SJSA1 (cell line): ENCODE results near the gene SELP. TPM values are rescaled to one million over a fixed set of nuclear protein-coding genes. Genes with fewer than 3 reads are reported as not detected.

Experiments used
- DNase-seq, 2 experiments: peaks; one replicate each; pipeline ENCODE4 v3.0.0-alpha.2; 2015 to 2020; ENCODE audit warnings: low spot score in 2 of 2, low read depth in 1 of 2
- H3K27ac ChIP-seq: fragments of 250-450 bp; sonication (Bioruptor Pico); 2 replicates; pipeline ENCODE4 v1.5.1; 2020; ENCODE audit warnings: mild to moderate bottlenecking, moderate library complexity
- H3K27me3 ChIP-seq: fragments of 250-450 bp; sonication (Bioruptor Pico); replicated peaks from 2 replicates; pipeline ENCODE4 v1.5.1; 2020; ENCODE audit warnings: mild to moderate bottlenecking, moderate library complexity
- H3K36me3 ChIP-seq: fragments of 250-450 bp; sonication (Bioruptor Pico); 2 replicates; pipeline ENCODE4 v1.5.1; 2020; ENCODE audit warnings: mild to moderate bottlenecking
- H3K4me1 ChIP-seq: fragments of 250-450 bp; sonication (Bioruptor Pico); replicated peaks from 2 replicates; pipeline ENCODE4 v1.6.1; 2021; ENCODE audit warnings: mild to moderate bottlenecking
- H3K4me3 ChIP-seq: fragments of 250-450 bp; sonication (Bioruptor Pico); 2 replicates; pipeline ENCODE4 v1.5.1; 2020; ENCODE audit warnings: mild to moderate bottlenecking
- H3K9me3 ChIP-seq: fragments of 250-450 bp; sonication (Bioruptor Pico); replicated peaks from 2 replicates; pipeline ENCODE4 v1.5.1; 2020; ENCODE audit warnings: mild to moderate bottlenecking
- total RNA-seq: library from RNA; depleted of rRNA; stranded (reverse); fragments of >200 nt; shearing (Covaris generic); gene quantifications from 2 replicates; pipeline ENCODE4 v1.2.3, GENCODE V29; 2014

SELP gene
- total RNA-seq, 1 experiment from 2014 or later, result not detected

- H3K4me3 ChIP-seq, result no peak overlapping the region
Measured at GRCh38 chr1:169604781-169605560, 25.0 kb downstream of the SELP start.

GRCh38 chr1:169601096-169601881 lies 28.6 kb downstream of the SELP start:
- no peaks in the 10 kb centered on the region for H3K9me3 ChIP-seq
- peak in 1 of 2 experiments; percentile 17 for DNase-seq

More at GRCh38 chr1:169604781-169605560, 25.0 kb downstream of the SELP start:
- DNase-seq, result no peak
- Histone ChIP-seq H3K36me3 (no peaks in the 10 kb centered on the region), H3K9me3 (no peaks in the 10 kb centered on the region), H3K27ac (no peak overlapping the region), H3K27me3 (peaks cover 11% of the 10 kb centered on the region; the same call in 1 of the 2 replicates), H3K4me1 (no peaks in the 10 kb centered on the region)

GRCh38 chr1:169595764-169596711 lies 33.9 kb downstream of the SELP start:
- no peak for DNase-seq
- no peaks in the 10 kb centered on the region for H3K9me3 ChIP-seq
- H3K27ac ChIP-seq, result no peak overlapping the region
- H3K4me1 ChIP-seq, result no peaks in the 10 kb centered on the region
- no peaks in the 10 kb centered on the region for H3K36me3 ChIP-seq
- no peaks in the 10 kb centered on the region for H3K27me3 ChIP-seq
- H3K4me3 ChIP-seq, result no peak overlapping the region

More at GRCh38 chr1:169601096-169601881, 28.6 kb downstream of the SELP start:
- H3K27me3 ChIP-seq, result peaks cover 8% of the 10 kb centered on the region; the same call in 1 of the 2 replicates
- H3K4me1 ChIP-seq, result no peaks in the 10 kb centered on the region
- H3K27ac ChIP-seq, result no peak overlapping the region
- H3K36me3 ChIP-seq, result no peaks in the 10 kb centered on the region
- no peak overlapping the region for H3K4me3 ChIP-seq

- no peaks in the 10 kb centered on the region for H3K27me3 ChIP-seq
- no peak overlapping the region for H3K4me3 ChIP-seq
- no peaks in the 10 kb centered on the region for H3K9me3 ChIP-seq
- no peaks in the 10 kb centered on the region for H3K36me3 ChIP-seq
- DNase-seq, result no peak
- H3K27ac ChIP-seq, result no peak overlapping the region
- no peaks in the 10 kb centered on the region for H3K4me1 ChIP-seq
Measured at GRCh38 chr1:169594391-169594790, 35.5 kb downstream of the SELP start.

GRCh38 chr1:169590932-169591331 lies 39.0 kb downstream of the SELP start:
- Histone ChIP-seq H3K9me3 (no peaks in the 10 kb centered on the region), H3K4me1 (no peaks in the 10 kb centered on the region), H3K27me3 (peaks cover 8% of the 10 kb centered on the region), H3K27ac (no peak overlapping the region), H3K4me3 (no peak overlapping the region), H3K36me3 (no peaks in the 10 kb centered on the region)
- no peak for DNase-seq

GRCh38 chr1:169588785-169589485 lies 41.0 kb downstream of the SELP start:
- peaks cover 20% of the 10 kb centered on the region for H3K27me3 ChIP-seq
- H3K4me3 ChIP-seq, result no peak overlapping the region
- no peaks in the 10 kb centered on the region for H3K36me3 ChIP-seq
- H3K27ac ChIP-seq, result no peak overlapping the region
- no peak for DNase-seq
- no peaks in the 10 kb centered on the region for H3K9me3 ChIP-seq
- no peaks in the 10 kb centered on the region for H3K4me1 ChIP-seq

- Histone ChIP-seq H3K27me3 (peaks cover 20% of the 10 kb centered on the region), H3K36me3 (no peaks in the 10 kb centered on the region), H3K27ac (no peak overlapping the region), H3K4me3 (no peak overlapping the region), H3K9me3 (no peaks in the 10 kb centered on the region), H3K4me1 (no peaks in the 10 kb centered on the region)
- DNase-seq, result no peak
Measured at GRCh38 chr1:169588112-169588511, 41.8 kb downstream of the SELP start.

- Histone ChIP-seq H3K36me3 (no peaks in the 10 kb centered on the region), H3K27ac (no peak within 1 kb of the TSS), H3K27me3 (peaks cover 20% of the 10 kb centered on the region), H3K4me1 (no peaks in the 10 kb centered on the region), H3K4me3 (no peak within 1 kb of the TSS), H3K9me3 (no peaks in the 10 kb centered on the region)
- peak; percentile 21 to 55 for DNase-seq
Measured at GRCh38 chr1:169586395-169587255, 43.3 kb downstream of the SELP start, which contains the start of gene F5. Gene F5 (minus strand): TSS chr1:169586481. CDS start chr1:169586386, 95 bp downstream.

- no peaks in the 10 kb centered on the region for H3K4me1 ChIP-seq
- H3K36me3 ChIP-seq, result no peaks in the 10 kb centered on the region
- H3K4me3 ChIP-seq, result no peak overlapping the region
- no peak for DNase-seq
- no peak overlapping the region for H3K27ac ChIP-seq
- H3K9me3 ChIP-seq, result no peaks in the 10 kb centered on the region
- peaks cover 20% of the 10 kb centered on the region for H3K27me3 ChIP-seq
Measured at GRCh38 chr1:169586067-169586394, 43.9 kb downstream of the SELP start.

- H3K4me1 ChIP-seq, result no peaks in the 10 kb centered on the region
- DNase-seq, result no peak
- H3K27me3 ChIP-seq, result peaks cover 20% of the 10 kb centered on the region
- H3K4me3 ChIP-seq, result no peak overlapping the region
- H3K36me3 ChIP-seq, result no peaks in the 10 kb centered on the region
- H3K9me3 ChIP-seq, result no peaks in the 10 kb centered on the region
- no peak overlapping the region for H3K27ac ChIP-seq
Measured at GRCh38 chr1:169585181-169585580, 44.7 kb downstream of the SELP start.

- no peaks in the 10 kb centered on the region for H3K36me3 ChIP-seq
- H3K27me3 ChIP-seq, result peaks cover 20% of the 10 kb centered on the region
- no peaks in the 10 kb centered on the region for H3K9me3 ChIP-seq
- DNase-seq, result no peak
- no peaks in the 10 kb centered on the region for H3K4me1 ChIP-seq
- no peak overlapping the region for H3K4me3 ChIP-seq
- H3K27ac ChIP-seq, result no peak overlapping the region
Measured at GRCh38 chr1:169584483-169585144, 45.3 kb downstream of the SELP start.
